HG02678 (cell line): ENCODE data around the gene HCN4.
"Not testable (repeated sequence)": the region's sequence is repeated elsewhere in the genome, so short reads cannot be mapped to it uniquely, and the experiment has no call there.

Experiments used
- ATAC-seq: cut with Tn5 transposase; IDR thresholded peaks from one replicate; pipeline ENCODE4 v1.9.1; 2021; ENCODE audit warnings: mild to moderate bottlenecking, moderate library complexity; ENCODE audit not compliant: unreplicated experiment

Gene HCN4

DNA sequence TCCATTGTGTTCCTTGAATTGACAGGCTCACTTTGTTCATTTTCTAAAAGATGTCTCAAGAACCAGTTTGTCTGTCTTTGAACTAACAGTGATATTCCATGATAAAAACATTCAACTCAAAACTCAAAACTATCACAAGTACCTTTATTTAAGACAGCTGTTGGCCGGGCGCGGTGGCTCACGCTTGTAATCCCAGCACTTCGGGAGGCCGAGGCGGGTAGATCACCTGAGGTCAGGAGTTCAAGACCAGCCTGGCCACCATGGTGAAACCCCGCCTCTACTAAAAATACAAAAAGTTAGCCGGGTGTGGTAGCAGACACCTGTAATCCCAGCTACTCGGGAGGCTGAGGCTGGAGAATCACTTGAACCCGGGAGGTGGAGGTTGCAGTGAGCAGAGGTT lies 68.5 kb downstream of the HCN4 start:
- ATAC-seq = not testable (repeated sequence)

DNA sequence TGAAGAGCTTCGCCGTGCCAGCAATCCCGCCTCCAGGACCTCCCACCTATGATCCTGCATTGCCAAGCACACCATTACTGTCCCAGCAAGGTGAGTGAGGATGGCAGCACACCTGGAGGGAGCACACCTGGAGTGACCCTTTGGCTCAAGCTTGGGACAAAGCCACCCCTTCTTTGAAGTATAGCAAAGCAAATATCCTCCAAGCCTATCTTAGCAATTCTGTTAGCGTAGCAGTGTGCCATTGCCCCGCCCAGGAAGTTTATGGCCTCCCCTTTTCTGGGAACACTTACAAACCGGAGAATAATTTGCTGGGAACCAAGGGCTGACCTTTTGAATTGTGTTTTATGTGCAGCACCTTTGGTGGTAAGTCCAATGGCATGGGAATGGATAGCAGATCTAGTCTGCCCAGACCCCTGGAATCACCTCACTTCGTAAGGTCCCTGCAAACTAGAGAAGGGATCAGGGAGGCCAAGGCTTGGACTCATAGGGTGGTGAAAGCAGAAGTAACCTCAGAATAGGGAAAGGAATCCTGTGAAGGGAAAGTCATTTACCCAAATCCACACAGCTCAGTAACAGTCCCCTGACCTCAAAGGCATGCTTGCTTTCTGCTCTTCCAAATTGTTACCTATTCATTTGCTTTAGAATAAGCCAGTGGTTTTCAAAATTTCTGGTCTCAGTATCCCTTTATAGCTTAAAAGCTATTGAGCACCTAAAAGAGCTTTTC lies 70.1 kb downstream of the HCN4 start:
- ATAC-seq = no peak

GRCh38 chr15:73296609-73297353 lies 72.0 kb downstream of the HCN4 start:
- no peak for ATAC-seq

DNA sequence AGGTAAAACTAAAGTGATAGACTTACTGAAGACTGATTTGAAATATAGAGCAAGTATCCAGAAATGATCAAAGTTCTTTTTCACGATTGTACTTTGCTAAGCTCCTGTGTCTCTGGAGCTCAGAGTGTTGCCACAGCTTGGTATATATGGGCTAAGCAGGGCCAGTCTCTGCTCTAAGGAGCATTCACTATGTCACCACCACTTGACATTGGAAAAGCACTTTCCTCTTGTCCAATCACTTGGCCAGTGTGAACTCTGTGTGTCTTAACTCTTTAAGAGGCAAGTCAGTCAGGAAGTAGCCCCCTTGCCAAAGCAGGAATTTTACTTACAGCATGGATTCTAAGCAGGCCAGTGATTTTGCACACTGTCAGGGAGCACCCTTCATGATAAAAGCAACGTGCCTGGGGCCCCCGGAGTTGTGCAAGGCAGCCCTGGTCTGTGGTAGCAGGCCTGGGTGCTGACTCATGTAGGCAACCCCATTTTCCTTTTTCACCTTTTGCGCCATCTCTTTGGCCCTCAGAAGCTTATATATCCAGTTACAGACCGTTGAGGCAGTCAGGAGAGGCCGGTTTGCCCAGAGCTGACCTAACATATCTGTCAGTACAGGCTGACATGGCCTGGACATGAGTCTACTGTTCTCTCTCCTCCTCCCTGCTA lies 73.0 kb downstream of the HCN4 start:
- ATAC-seq = no peak

- no peak for ATAC-seq
Observed at GRCh38 chr15:73293773-73294172, 75.0 kb downstream of the HCN4 start.

DNA sequence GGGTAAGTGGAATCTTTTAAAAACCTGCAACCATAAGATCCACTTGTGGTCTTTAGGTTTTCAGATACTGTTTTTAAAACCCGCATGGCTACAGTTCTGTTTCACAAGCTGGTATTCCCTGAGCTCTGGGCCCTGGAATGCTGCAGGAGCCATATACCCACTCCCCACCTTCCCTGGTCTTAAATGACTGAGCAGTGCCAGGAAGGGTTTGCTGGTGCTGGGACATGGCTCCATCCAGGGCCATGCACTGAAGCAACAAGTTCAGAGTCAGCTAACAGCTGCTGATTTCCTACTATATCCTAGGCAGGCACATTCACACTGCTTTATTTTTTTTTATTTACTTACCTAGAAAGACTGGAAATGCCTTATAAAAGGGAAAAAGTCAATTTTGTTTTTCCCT lies 77.3 kb downstream of the HCN4 start:
- no peak for ATAC-seq

GRCh38 chr15:73287019-73287418 lies 81.7 kb downstream of the HCN4 start:
- ATAC-seq = no peak

DNA sequence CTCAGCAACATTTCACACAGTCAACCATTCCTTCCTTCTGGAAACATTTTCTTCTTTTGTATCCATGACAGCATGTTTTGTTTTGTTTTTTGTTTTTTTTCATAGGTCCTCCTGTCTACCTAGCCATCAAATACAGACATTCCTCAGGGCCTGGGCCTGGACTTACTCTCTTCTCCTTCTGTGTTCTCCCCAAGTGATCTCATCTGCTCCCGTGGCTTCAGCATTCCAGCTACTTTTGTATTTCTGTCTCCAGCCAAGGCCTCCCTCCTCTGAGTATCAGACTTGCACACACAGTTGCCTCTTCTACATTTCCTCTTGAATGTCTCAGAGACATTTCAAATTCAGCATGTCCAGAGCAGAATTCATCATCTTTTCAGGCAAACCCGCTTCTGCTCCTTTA lies 82.4 kb downstream of the HCN4 start:
- no peak for ATAC-seq

DNA sequence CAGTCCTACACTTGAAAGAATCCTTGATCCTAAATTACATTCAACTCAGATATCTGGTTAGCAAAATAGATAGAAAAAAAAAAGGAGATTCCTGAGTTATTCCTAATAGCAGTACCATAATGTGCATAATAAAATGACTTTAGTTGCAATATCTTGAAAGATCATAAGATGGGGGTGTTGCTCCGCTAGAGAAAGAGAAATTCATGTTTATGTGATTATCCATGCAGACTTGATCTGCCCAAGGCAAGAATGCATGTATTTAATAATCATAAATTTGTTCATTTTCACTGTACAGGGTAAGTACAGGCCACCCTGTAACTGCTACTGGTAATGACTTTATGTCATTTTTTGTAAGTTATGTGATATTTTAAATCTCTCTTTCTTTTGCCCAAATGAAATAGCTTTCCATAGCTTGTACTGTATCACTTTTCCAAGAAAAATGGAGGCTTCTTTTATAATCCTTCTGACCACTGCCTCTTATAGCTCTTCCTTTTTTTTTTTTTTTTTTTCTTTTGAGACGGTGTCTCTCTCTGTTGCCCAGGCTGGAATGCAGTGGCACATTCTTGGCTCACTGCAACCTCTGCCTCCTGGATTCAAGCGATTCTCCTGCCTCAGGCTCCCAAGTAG lies 84.6 kb downstream of the HCN4 start:
- ATAC-seq = no peak

DNA sequence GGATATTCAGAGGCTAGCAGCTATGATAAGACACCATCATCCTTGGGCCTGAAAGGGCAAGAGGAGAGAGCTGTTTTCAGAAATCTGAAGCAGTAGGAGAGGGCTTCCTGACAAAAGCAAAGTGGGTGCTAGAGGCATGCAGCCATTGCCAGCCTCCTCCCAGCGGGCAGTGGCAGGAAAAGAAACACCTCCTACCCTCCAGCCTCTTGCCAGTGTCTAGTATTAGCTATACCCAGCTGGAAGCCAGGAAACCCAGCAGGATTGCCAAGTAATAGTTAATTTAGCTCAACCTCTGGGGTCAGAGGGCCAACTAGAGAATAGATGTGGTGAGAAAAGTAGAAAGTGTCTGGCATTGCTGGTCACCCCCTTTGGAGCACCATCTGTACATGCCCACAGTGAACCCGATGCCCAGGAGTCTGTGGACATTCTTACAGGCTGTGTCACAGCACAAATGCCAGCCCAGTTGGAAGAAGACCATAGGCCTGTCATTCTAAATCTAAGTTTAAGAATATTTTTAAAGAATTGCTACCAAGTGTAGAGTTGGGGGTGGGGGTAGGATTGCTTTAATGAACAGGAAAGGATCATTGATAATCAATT lies 85.3 kb downstream of the HCN4 start:
- no peak for ATAC-seq

DNA sequence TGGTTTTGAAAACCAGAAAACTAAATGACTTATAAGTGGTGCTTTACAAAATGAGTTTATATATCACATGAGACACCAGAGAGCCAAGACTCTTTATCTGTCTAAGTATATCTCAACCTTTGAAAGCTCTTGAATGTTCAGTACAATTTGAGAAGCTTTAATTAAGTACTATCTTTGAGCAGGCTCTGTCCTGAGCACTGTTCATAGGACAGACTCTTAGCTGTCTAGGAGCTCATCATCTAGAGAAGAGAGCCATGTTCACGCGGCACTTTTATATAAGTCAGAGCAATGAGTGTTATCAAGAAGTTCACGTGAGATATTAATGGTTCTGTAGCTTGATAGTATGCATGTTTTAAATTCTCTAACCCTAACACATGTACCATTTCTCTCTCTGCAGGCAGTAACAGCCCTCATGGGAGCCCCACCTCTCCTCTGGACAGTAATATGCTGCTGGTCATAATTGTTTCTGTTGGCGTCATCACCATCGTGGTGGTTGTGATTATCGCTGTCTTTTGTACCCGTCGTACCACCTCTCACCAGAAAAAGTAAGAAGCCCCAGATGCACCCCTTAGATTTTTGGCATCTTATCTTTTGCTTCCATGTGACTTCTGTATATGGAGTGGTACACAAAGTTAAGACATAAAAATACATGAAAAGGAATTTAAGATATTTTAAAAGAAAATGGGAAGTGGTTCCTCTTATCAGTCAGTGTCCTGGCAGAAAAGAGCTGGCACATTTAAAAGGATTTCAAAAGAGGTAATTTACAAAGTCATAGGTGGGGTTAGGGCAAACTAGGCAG lies 86.0 kb downstream of the HCN4 start:
- ATAC-seq = no peak

DNA sequence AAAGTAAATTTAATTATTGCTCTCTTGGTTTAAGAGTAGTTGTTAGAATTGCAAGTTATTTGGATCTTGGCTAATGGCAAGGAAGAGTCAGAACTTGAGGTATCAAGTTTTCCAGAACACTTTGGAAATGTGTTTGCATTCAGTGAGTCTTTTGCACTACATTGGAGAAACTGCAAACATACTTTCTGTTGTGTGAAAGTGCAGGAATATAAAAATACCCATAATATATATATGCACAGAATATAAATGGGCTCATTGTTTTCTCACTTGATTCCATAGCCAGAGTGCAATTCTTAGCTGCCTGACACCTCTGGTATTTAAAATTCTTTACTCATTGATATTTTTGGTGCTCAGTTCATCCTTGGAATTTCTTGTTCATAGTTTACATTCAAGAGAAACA lies 92.9 kb downstream of the HCN4 start:
- no peak for ATAC-seq

- ATAC-seq = no peak
Observed at GRCh38 chr15:73273181-73274002, 95.4 kb downstream of the HCN4 start.

- no peak for ATAC-seq
Observed at GRCh38 chr15:73270366-73271097, 98.2 kb downstream of the HCN4 start.
